OCI-LY3 (cell line): ENCODE results near the gene HMGA1.

Experiments
- H2AFZ ChIP-seq: fragments of 200-600, 300-600 bp; shearing (Covaris generic); 2 replicates; pipeline ENCODE4 v1.6.0; 2014; ENCODE audit warnings: antibody characterized with exemption, low read depth, low read length
- H3K27ac ChIP-seq: fragments of 200-600, 300-600 bp; sonication (generic); 2 replicates; pipeline ENCODE4 v1.5.1; 2014; ENCODE audit warnings: mild to moderate bottlenecking, low read length, moderate library complexity, mixed read lengths
- H3K27me3 ChIP-seq: fragments of 200-600, 300-600 bp; sonication (generic); 2 replicates; pipeline ENCODE4 v1.6.1; 2014; ENCODE audit warnings: low read depth, low read length, mixed read lengths
- H3K36me3 ChIP-seq: fragments of 200-600, 300-600 bp; sonication (generic); replicated peaks from 2 replicates; pipeline ENCODE3; 2014; ENCODE audit warnings: low read depth, low read length, mixed read lengths
- H3K4me1 ChIP-seq: fragments of 300-600, 200-600 bp; sonication (generic); 2 replicates; pipeline ENCODE4 v1.6.1; 2014; ENCODE audit warnings: low read length, mixed read lengths
- H3K4me2 ChIP-seq: fragments of 200-600, 300-600 bp; sonication (generic); 2 replicates; pipeline ENCODE4 v1.6.1; 2014; ENCODE audit warnings: low read length, mixed read lengths
- H3K4me3 ChIP-seq: fragments of 300-600, 200-600 bp; sonication (generic); 2 replicates; pipeline ENCODE4 v1.5.1; 2014; ENCODE audit warnings: antibody characterized with exemption, mild to moderate bottlenecking, low read length, moderate library complexity
- H3K79me2 ChIP-seq: fragments of 300-600, 200-600 bp; shearing (Covaris generic); 2 replicates; pipeline ENCODE4 v1.6.1; 2014; ENCODE audit warnings: mild to moderate bottlenecking, low read length, mixed read lengths
- H3K9ac ChIP-seq: fragments of 300-600, 200-600 bp; shearing (Covaris generic); 2 replicates; pipeline ENCODE4 v1.6.0; 2014; ENCODE audit warnings: mild to moderate bottlenecking, low read length, moderate library complexity
- H3K9me3 ChIP-seq: fragments of 200-600, 300-600 bp; shearing (Covaris generic); 2 replicates; pipeline ENCODE4 v1.6.1; 2014; ENCODE audit warnings: low read length, mixed read lengths; ENCODE audit not compliant: insufficient read depth
- H4K20me1 ChIP-seq: fragments of 200-600, 300-600 bp; sonication (generic); 2 replicates; pipeline ENCODE4 v1.6.1; 2016; ENCODE audit warnings: low read length, mixed read lengths; ENCODE audit not compliant: insufficient read depth
- CTCF ChIP-seq: fragments of 200-600, 300-600 bp; sonication (generic); IDR thresholded peaks from 2 replicates; pipeline ENCODE4 v1.5.1; 2014; ENCODE audit warnings: antibody characterized with exemption, low read length, low read depth
- EZH2phosphoT487 ChIP-seq: fragments of 200-600 bp; shearing (Covaris generic); IDR thresholded peaks from 2 replicates; pipeline ENCODE4 v1.6.1; 2018; ENCODE audit warnings: antibody characterized with exemption, mixed run types, low read depth

HMGA1 gene

GRCh38 chr6:34230653-34231371 is 5.9 kb upstream of the HMGA1 start:
- Histone ChIP-seq H3K4me1 (peaks cover 32% of the 10 kb centered on the region), H3K27ac (no peak overlapping the region), H3K9ac (no peak overlapping the region), H2AFZ (no peak overlapping the region), H3K27me3 (no peaks in the 10 kb centered on the region), H3K9me3 (no peaks in the 10 kb centered on the region), H4K20me1 (no peaks in the 10 kb centered on the region), H3K79me2 (peaks cover under 1% of the 10 kb centered on the region), H3K36me3 (no peaks in the 10 kb centered on the region), H3K4me3 (no peak overlapping the region), H3K4me2 (no peak overlapping the region)
- TF ChIP-seq CTCF (no peak), EZH2phosphoT487 (no peak)

GRCh38 chr6:34231566-34232336 is 4.9 kb upstream of the HMGA1 start:
- TF ChIP-seq EZH2phosphoT487 (no peak), CTCF (no peak)
- peaks cover 8% of the 10 kb centered on the region for H3K79me2 ChIP-seq
- no peaks in the 10 kb centered on the region for H3K9me3 ChIP-seq
- H3K36me3 ChIP-seq = no peaks in the 10 kb centered on the region
- H3K4me2 ChIP-seq = no peak overlapping the region
- no peak overlapping the region for H2AFZ ChIP-seq
- H3K27me3 ChIP-seq = no peaks in the 10 kb centered on the region
- H3K27ac ChIP-seq = no peak overlapping the region
- no peak overlapping the region for H3K4me3 ChIP-seq
- H4K20me1 ChIP-seq = no peaks in the 10 kb centered on the region
- H3K9ac ChIP-seq = no peak overlapping the region
- peaks cover 27% of the 10 kb centered on the region for H3K4me1 ChIP-seq

GRCh38 chr6:34232901-34233300 is 3.8 kb upstream of the HMGA1 start:
- H2AFZ ChIP-seq = no peak overlapping the region
- no peak overlapping the region for H3K4me3 ChIP-seq
- H3K27ac ChIP-seq = no peak overlapping the region
- peaks cover 19% of the 10 kb centered on the region for H3K79me2 ChIP-seq
- H4K20me1 ChIP-seq = no peaks in the 10 kb centered on the region
- TF ChIP-seq CTCF (no peak), EZH2phosphoT487 (no peak)
- H3K27me3 ChIP-seq = no peaks in the 10 kb centered on the region
- no peak overlapping the region for H3K4me2 ChIP-seq
- no peaks in the 10 kb centered on the region for H3K36me3 ChIP-seq
- H3K4me1 ChIP-seq = peaks cover 15% of the 10 kb centered on the region
- no peak overlapping the region for H3K9ac ChIP-seq
- H3K9me3 ChIP-seq = no peaks in the 10 kb centered on the region

- Histone ChIP-seq H3K9ac (no peak overlapping the region), H3K4me1 (peaks cover 8% of the 10 kb centered on the region), H3K79me2 (peaks cover 28% of the 10 kb centered on the region), H3K27ac (no peak overlapping the region), H4K20me1 (peaks cover 7% of the 10 kb centered on the region), H3K27me3 (no peaks in the 10 kb centered on the region), H2AFZ (no peak overlapping the region), H3K9me3 (no peaks in the 10 kb centered on the region), H3K4me3 (no peak overlapping the region), H3K4me2 (no peak overlapping the region), H3K36me3 (peaks cover 7% of the 10 kb centered on the region)
- TF ChIP-seq CTCF (no peak), EZH2phosphoT487 (no peak)
Measured at GRCh38 chr6:34233867-34234266, 2.8 kb upstream of the HMGA1 start.
